Cardiac fibroblast (primary cell): ENCODE data around the gene RERE.

ENCODE experiments used
- DNase-seq, 2 donors: peaks; one replicate each; pipeline versions ENCODE4 v3.0.0 to v3.0.0-alpha.2; 2010; ENCODE audit warnings: low read depth in 2 of 2
- H3K4me3 ChIP-seq, 2 donors: replicated peaks in 1 of 2; 1 replicate in 1 of 2; 2 replicates in 1 of 2; pipeline ENCODE4 v1.5.1; 2011; ENCODE audit warnings: low read depth in 2 of 2, low read length in 2 of 2, mild to moderate bottlenecking in 2 of 2, moderate library complexity in 1 of 2
- CTCF ChIP-seq: IDR thresholded peaks from one replicate; pipeline ENCODE4 v1.5.1; 2011; ENCODE audit warnings: low read depth, mild to moderate bottlenecking, low read length, inconsistent platforms

The RERE gene

GRCh38 chr1:8661185-8662110, 156.0 kb downstream of the RERE start:
- DNase-seq = peak; percentile 89 to 97
- no peak for TF ChIP-seq CTCF
- H3K4me3 ChIP-seq = no peak overlapping the region

GRCh38 chr1:8660411-8660828, 157.0 kb downstream of the RERE start:
- peak; percentile 93 to 94 for DNase-seq
- no peak for TF ChIP-seq CTCF
- no peak overlapping the region for H3K4me3 ChIP-seq

GRCh38 chr1:8659593-8659992, 157.8 kb downstream of the RERE start:
- TF ChIP-seq CTCF = no peak
- DNase-seq = no peak
- no peak overlapping the region for H3K4me3 ChIP-seq

GRCh38 chr1:8653878-8654277, 163.6 kb downstream of the RERE start:
- no peak for TF ChIP-seq CTCF
- DNase-seq = no peak
- H3K4me3 ChIP-seq = no peak overlapping the region

GRCh38 chr1:8652467-8653046, 164.9 kb downstream of the RERE start:
- no peak for TF ChIP-seq CTCF
- no peak overlapping the region for H3K4me3 ChIP-seq
- DNase-seq = no peak

- no peak for TF ChIP-seq CTCF
- DNase-seq = no peak
- no peak overlapping the region for H3K4me3 ChIP-seq
Measured at GRCh38 chr1:8651962-8652361, 165.5 kb downstream of the RERE start.
